HepG2 (cell line): ENCODE results near the gene ARHGEF26. TPM values are rescaled to one million over a fixed set of nuclear protein-coding genes. Genes with fewer than 3 reads are reported as not detected.

ENCODE experiments used
- ATAC-seq: fragments of 200-7000 bp; cut with Tn5 transposase; 3 replicates; pipeline ENCODE4 v1.9.1; 2020; ENCODE audit warnings: mild to moderate bottlenecking, moderate library complexity
- BruUV-seq: library from RNA; stranded (reverse); fragments of 400-500 nt; replicated peaks from 2 replicates; lab custom pipeline; 2021; lab: Mats Ljungman, UMichigan
- CTCF ChIA-PET: fragments of 300-600 bp; formaldehyde crosslinking; extraction: SDS; loops from one replicate; lab custom pipeline; 2021; ENCODE audit warnings: low total read pairs, inconsistent platforms, low intra/inter-chr PET ratio; lab: Yijun Ruan, JAX
- POLR2A ChIA-PET: fragments of 350-600 bp; sonication (Branson Sonifier 250); formaldehyde crosslinking; loops from one replicate; lab custom pipeline; 2020; ENCODE audit warnings: antibody characterized with exemption, inconsistent platforms; lab: Yijun Ruan, JAX
- DNase-seq: peaks from one replicate; pipeline ENCODE4 v3.0.0-alpha.2; 2015; ENCODE audit warnings: low spot score
- FAIRE-seq: peaks from 3 replicates; lab custom pipeline; 2011; peaks lifted over from hg19 to GRCh38; lab: Jason Lieb, UNC
- H2AFZ ChIP-seq: one replicate; pipeline ENCODE4 v1.6.1; 2011; ENCODE audit warnings: low read length, inconsistent platforms
- H3K27ac ChIP-seq: fragments of 300-600 bp; 3 replicates; pipeline ENCODE4 v1.8.0; 2011; ENCODE audit warnings: mixed run types, mild to moderate bottlenecking, mixed read lengths, low read length, inconsistent platforms; ENCODE audit not compliant: insufficient read depth; ENCODE audit errors: extremely low read length
- H3K27me3 ChIP-seq, 2 experiments: fragments of 200-600 bp in 1 of 2; 2 replicates in 1 of 2; 3 replicates in 1 of 2; pipeline versions ENCODE4 v1.6.0 to v1.8.0; 2011; ENCODE audit warnings: low read length in 2 of 2, mild to moderate bottlenecking in 2 of 2, moderate library complexity in 2 of 2, inconsistent platforms in 1 of 2; ENCODE audit not compliant: insufficient read depth in 2 of 2, control insufficient read depth in 1 of 2
- H3K36me3 ChIP-seq, 2 experiments: fragments of 200-600 bp in 1 of 2; replicated peaks in 1 of 2; 2 replicates in 1 of 2; 3 replicates in 1 of 2; pipeline versions ENCODE4 v1.5.1 to v1.8.0; 2011; ENCODE audit warnings: low read length in 2 of 2, inconsistent platforms in 1 of 2; ENCODE audit not compliant: insufficient read depth in 2 of 2, control insufficient read depth in 1 of 2
- H3K4me1 ChIP-seq: 2 replicates; pipeline ENCODE4 v1.5.1; 2012; ENCODE audit warnings: low read length, inconsistent platforms; ENCODE audit not compliant: insufficient read depth
- H3K4me2 ChIP-seq: 2 replicates; pipeline ENCODE4 v1.6.0; 2011; ENCODE audit warnings: low read depth, low read length, inconsistent platforms
- H3K4me3 ChIP-seq, 3 experiments: fragments of 200-600 bp in 1 of 3; sonication (generic), shearing (Covaris generic) in 1 of 3; replicated peaks in 1 of 3; 2 replicates each; pipeline ENCODE4 v1.5.1; 2011 to 2016; ENCODE audit warnings: low read length in 3 of 3, inconsistent platforms in 2 of 3, low read depth in 2 of 3, mild to moderate bottlenecking in 2 of 3, control low read depth in 1 of 3, mixed read lengths in 1 of 3; ENCODE audit not compliant: insufficient read depth in 1 of 3
- H3K79me2 ChIP-seq: one replicate; pipeline ENCODE4 v1.6.1; 2011; ENCODE audit warnings: low read length, inconsistent platforms; ENCODE audit not compliant: insufficient read depth
- H3K9ac ChIP-seq: 2 replicates; pipeline ENCODE4 v1.6.0; 2011; ENCODE audit warnings: mild to moderate bottlenecking, low read depth, low read length, inconsistent platforms; ENCODE audit not compliant: insufficient read depth
- H3K9me3 ChIP-seq: 2 replicates; pipeline ENCODE4 v1.5.1; 2012; ENCODE audit warnings: mild to moderate bottlenecking, low read length
- H4K20me1 ChIP-seq: 2 replicates; pipeline ENCODE4 v1.6.0; 2011; ENCODE audit warnings: inconsistent platforms, mild to moderate bottlenecking, low read length, moderate library complexity; ENCODE audit not compliant: insufficient read depth
- ETV5 ChIP-seq: IDR thresholded peaks from 2 replicates; pipeline ENCODE4 v1.6.1; 2018; ENCODE audit warnings: missing biosample characterization, missing genetic modification reagents, inconsistent platforms, borderline replicate concordance
- FOXP1 ChIP-seq, 2 experiments: fragments of 450-650 bp in 1 of 2; IDR thresholded peaks; 2 replicates each; pipeline ENCODE4 v1.6.1; 2017 to 2018; ENCODE audit warnings: antibody characterized with exemption in 1 of 2
- HOXA3 ChIP-seq: sonication (generic); formaldehyde crosslinking; IDR thresholded peaks from 2 replicates; pipeline ENCODE4 v1.5.0; 2020; ENCODE audit warnings: missing genetic modification reagents
- JUN ChIP-seq: sonication (generic); formaldehyde crosslinking; IDR thresholded peaks from 2 replicates; pipeline ENCODE4 v1.4.0; 2020; ENCODE audit warnings: mild to moderate bottlenecking, missing genetic modification reagents
- NBN ChIP-seq: fragments of 450-650 bp; conservative IDR thresholded peaks from 2 replicates; pipeline ENCODE4 v1.6.1; 2017
- PPARG ChIP-seq: conservative IDR thresholded peaks from 2 replicates; pipeline ENCODE4 v1.6.1; 2016; ENCODE audit warnings: missing biosample characterization, missing genetic modification reagents
- ZBED4 ChIP-seq: sonication (generic); formaldehyde crosslinking; IDR thresholded peaks from 2 replicates; pipeline ENCODE4 v1.4.0; 2020; ENCODE audit warnings: missing genetic modification reagents, borderline replicate concordance
- ZBTB14 ChIP-seq: sonication (generic); formaldehyde crosslinking; IDR thresholded peaks from 2 replicates; pipeline ENCODE4 v1.4.0; 2020; ENCODE audit warnings: missing genetic modification reagents
- ZNF446 ChIP-seq: sonication (generic); formaldehyde crosslinking; IDR thresholded peaks from 2 replicates; pipeline ENCODE4 v1.5.0; 2020; ENCODE audit warnings: mild to moderate bottlenecking, missing genetic modification reagents
- ZNF766 ChIP-seq: sonication (generic); formaldehyde crosslinking; IDR thresholded peaks from 2 replicates; pipeline ENCODE4 v1.5.0; 2020; ENCODE audit warnings: missing genetic modification reagents, borderline replicate concordance
- WGBS: methylation state at CpG from one replicate; pipeline ENCODE4 v1.1.6; 2017; ENCODE audit warnings: low lambda C conversion rate; 5-methylcytosine and 5-hydroxymethylcytosine counted together
- in situ Hi-C: cut with HindIII; loops from 2 replicates; pipeline ENCODE4 v1.10.0; 2017; ENCODE audit warnings: low pct_unique_long_range_greater_than_20kb; ENCODE audit not compliant: extremely low pct_ligation_motif_present
- intact Hi-C: fragments of 100-400 bp; cut with micrococcal nuclease; formaldehyde crosslinking; loops from one replicate; pipeline ENCODE4 v1.10.0; 2022; ENCODE audit not compliant: unreplicated experiment
- polyA plus RNA-seq, 8 experiments: library from polyadenylated mRNA; depleted of rRNA in 3 of 8; stranded (reverse) in 7 of 8; unstranded in 1 of 8; fragments of >200 nt; fragmentation: Illumina TruSeq in 4 of 8; extraction: Trizol in 4 of 8; gene quantifications; 2 replicates each; pipeline versions ENCODE4 v1.2.1 to v1.2.3, GENCODE V29; 2011 to 2016; ENCODE audit warnings: low read depth in 4 of 8, missing spikeins in 1 of 8, mixed read lengths in 1 of 8; ENCODE audit not compliant: insufficient read depth in 1 of 8
- total RNA-seq, 5 experiments: library from RNA; depleted of rRNA; stranded (reverse); fragments of >200 nt; fragmentation: Illumina TruSeq; extraction: Trizol; gene quantifications; 2 replicates each; pipeline ENCODE4 v1.2.3, GENCODE V29; 2016; ENCODE audit warnings: low read depth in 1 of 5
- TF ChIP-seq, protein P1 (sequence below): sonication (generic); formaldehyde crosslinking; IDR thresholded peaks from 2 replicates; pipeline ENCODE4 v1.5.0; 2020; ENCODE audit warnings: mild to moderate bottlenecking, missing genetic modification reagents
- TF ChIP-seq, protein P2 (sequence below): fragments of 450-650 bp; IDR thresholded peaks from 2 replicates; pipeline ENCODE4 v1.6.1; 2017
- TF ChIP-seq, protein P3 (sequence below): sonication (generic); formaldehyde crosslinking; IDR thresholded peaks from 2 replicates; pipeline ENCODE4 v1.4.0; 2020; ENCODE audit warnings: missing genetic modification reagents
- TF ChIP-seq, protein P4 (sequence below): sonication (generic); formaldehyde crosslinking; IDR thresholded peaks from 2 replicates; pipeline ENCODE4 v1.4.0; 2020; ENCODE audit warnings: mild to moderate bottlenecking, missing genetic modification reagents, borderline replicate concordance

The ARHGEF26 gene
- total and polyA plus RNA-seq, 2 of the 13 experiments (the other 11 are each of a cell fraction or from before 2014, with no cell fraction given): 0.74 to 6.1 TPM

- Histone ChIP-seq H4K20me1 (no peaks in the 10 kb centered on the region), H3K9ac (no peak overlapping the region), H3K4me2 (no peak overlapping the region), H3K27me3 (no peaks in the 10 kb centered on the region; a peak in 1 of 5 replicates), H3K4me3 (no peak overlapping the region), H3K36me3 (no peaks in the 10 kb centered on the region), H2AFZ (no peak overlapping the region), H3K9me3 (no peaks in the 10 kb centered on the region), H3K79me2 (no peaks in the 10 kb centered on the region), H3K4me1 (peaks cover 9% of the 10 kb centered on the region), H3K27ac (no peak overlapping the region)
- DNase-seq (no peak), ATAC-seq (no peak), FAIRE-seq (no peak)
- BruUV-seq: no TSS peak
- WGBS: 69% methylated on average over 4 of the region's 4 CpGs
- ChIA-PET POLR2A (no interaction called here), CTCF (no interaction called here)
- in situ Hi-C loops: no loop called here
- intact Hi-C loops: no loop called here
- TF ChIP-seq HOXA3 (CRISPR knock-in tag) (no peak), ZNF446 (no peak), PPARG (no peak), ZNF766 (CRISPR knock-in tag) (no peak), JUN (CRISPR knock-in tag) (no peak), NBN (no peak), FOXP1 (IDR thresholded peaks at IDR 0.05) (no peak), FOXP1 (CRISPR knock-in tag; IDR thresholded peaks at IDR 0.05) (no peak), ZBTB14 (no peak), ZBED4 (CRISPR knock-in tag) (no peak), ETV5 (no peak)
- TF ChIP-seq, protein P1, sequence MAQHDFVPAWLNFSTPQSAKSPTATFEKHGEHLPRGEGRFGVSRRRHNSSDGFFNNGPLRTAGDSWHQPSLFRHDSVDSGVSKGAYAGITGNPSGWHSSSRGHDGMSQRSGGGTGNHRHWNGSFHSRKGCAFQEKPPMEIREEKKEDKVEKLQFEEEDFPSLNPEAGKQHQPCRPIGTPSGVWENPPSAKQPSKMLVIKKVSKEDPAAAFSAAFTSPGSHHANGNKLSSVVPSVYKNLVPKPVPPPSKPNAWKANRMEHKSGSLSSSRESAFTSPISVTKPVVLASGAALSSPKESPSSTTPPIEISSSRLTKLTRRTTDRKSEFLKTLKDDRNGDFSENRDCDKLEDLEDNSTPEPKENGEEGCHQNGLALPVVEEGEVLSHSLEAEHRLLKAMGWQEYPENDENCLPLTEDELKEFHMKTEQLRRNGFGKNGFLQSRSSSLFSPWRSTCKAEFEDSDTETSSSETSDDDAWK (CRISPR knock-in tag): no peak
- TF ChIP-seq, protein P2, sequence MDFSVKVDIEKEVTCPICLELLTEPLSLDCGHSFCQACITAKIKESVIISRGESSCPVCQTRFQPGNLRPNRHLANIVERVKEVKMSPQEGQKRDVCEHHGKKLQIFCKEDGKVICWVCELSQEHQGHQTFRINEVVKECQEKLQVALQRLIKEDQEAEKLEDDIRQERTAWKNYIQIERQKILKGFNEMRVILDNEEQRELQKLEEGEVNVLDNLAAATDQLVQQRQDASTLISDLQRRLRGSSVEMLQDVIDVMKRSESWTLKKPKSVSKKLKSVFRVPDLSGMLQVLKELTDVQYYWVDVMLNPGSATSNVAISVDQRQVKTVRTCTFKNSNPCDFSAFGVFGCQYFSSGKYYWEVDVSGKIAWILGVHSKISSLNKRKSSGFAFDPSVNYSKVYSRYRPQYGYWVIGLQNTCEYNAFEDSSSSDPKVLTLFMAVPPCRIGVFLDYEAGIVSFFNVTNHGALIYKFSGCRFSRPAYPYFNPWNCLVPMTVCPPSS: no peak
- TF ChIP-seq, protein P3, sequence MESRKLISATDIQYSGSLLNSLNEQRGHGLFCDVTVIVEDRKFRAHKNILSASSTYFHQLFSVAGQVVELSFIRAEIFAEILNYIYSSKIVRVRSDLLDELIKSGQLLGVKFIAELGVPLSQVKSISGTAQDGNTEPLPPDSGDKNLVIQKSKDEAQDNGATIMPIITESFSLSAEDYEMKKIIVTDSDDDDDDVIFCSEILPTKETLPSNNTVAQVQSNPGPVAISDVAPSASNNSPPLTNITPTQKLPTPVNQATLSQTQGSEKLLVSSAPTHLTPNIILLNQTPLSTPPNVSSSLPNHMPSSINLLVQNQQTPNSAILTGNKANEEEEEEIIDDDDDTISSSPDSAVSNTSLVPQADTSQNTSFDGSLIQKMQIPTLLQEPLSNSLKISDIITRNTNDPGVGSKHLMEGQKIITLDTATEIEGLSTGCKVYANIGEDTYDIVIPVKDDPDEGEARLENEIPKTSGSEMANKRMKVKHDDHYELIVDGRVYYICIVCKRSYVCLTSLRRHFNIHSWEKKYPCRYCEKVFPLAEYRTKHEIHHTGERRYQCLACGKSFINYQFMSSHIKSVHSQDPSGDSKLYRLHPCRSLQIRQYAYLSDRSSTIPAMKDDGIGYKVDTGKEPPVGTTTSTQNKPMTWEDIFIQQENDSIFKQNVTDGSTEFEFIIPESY (CRISPR knock-in tag): no peak
- TF ChIP-seq, protein P4, sequence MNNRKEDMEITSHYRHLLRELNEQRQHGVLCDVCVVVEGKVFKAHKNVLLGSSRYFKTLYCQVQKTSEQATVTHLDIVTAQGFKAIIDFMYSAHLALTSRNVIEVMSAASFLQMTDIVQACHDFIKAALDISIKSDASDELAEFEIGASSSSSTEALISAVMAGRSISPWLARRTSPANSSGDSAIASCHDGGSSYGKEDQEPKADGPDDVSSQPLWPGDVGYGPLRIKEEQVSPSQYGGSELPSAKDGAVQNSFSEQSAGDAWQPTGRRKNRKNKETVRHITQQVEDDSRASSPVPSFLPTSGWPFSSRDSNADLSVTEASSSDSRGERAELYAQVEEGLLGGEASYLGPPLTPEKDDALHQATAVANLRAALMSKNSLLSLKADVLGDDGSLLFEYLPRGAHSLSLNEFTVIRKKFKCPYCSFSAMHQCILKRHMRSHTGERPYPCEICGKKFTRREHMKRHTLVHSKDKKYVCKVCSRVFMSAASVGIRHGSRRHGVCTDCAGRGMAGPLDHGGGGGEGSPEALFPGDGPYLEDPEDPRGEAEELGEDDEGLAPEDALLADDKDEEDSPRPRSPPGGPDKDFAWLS (CRISPR knock-in tag): no peak
Measured at GRCh38 chr3:154184582-154184981, 63.4 kb downstream of the ARHGEF26 start.
